ENCODE measurements around the gene EIPR1. TPM values are rescaled to one million over a fixed set of nuclear protein-coding genes. Genes with fewer than 3 reads are reported as not detected.

EIPR1 gene
- polyA plus RNA-seq, 1 donor (not counting 4 experiments of a cell fraction or from before 2014, with no cell fraction given): 44.3 TPM

DNA sequence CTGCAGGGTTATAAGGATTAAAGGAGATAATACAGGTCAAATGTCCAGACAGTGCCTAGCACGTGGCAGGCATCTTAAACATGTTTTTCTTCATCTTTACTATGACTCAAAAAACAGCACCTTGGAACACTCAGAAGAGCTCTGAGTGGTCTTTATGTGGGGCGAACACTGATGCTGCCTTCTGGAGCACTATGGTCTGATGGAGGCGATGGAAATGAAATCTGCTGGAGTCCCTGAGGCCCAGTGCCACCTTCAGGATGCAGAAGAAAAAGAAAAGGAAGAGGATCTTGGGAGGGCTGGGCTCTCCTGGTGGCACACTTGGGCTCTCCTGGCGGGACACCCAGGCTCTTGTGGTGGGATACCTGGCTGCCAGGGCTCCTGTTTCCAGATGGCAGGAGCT is 171.8 kb downstream of the EIPR1 start:
- H3K9me3 ChIP-seq (ENCODE audit: control insufficient read depth, low read depth, low read length): no peaks in the 10 kb centered on the region
- no peak for TF ChIP-seq EZH2 (IDR thresholded peaks at IDR 0.05; ENCODE audit: low read length)
- no peak for TF ChIP-seq CTCF (optimal IDR thresholded peaks at IDR 0.05 in 1 of 3, IDR thresholded peaks at IDR 0.05 in 1 of 3, conservative IDR thresholded peaks at IDR 0.05 in 1 of 3; ENCODE audit: extremely low read depth in 1 of 3, insufficient read depth in 2 of 3, low read length in 3 of 3)
- no peak overlapping the region for H3K9ac ChIP-seq (ENCODE audit: control insufficient read depth, extremely low read depth, insufficient read depth, low read length)
- no peak overlapping the region for H3K27ac ChIP-seq (ENCODE audit: control insufficient read depth, insufficient read depth, low read length)
- H4K20me1 ChIP-seq (ENCODE audit: control insufficient read depth, extremely low read depth, insufficient read depth, low read length): no peaks in the 10 kb centered on the region
- H3K9me1 ChIP-seq (ENCODE audit: control insufficient read depth, extremely low read depth, insufficient read depth, low read length): no peaks in the 10 kb centered on the region
- dilution Hi-C loops (cut with MboI; ENCODE audit: extremely low pct_ligation_motif_present, low sequenced_read_pairs): no loop called here
- H3K4me1 ChIP-seq (ENCODE audit: control insufficient read depth, extremely low read depth, insufficient read depth, low read length): no peaks in the 10 kb centered on the region
- no peak overlapping the region for H2AFZ ChIP-seq (ENCODE audit: control insufficient read depth, low read length)
- FAIRE-seq: no peak
- H3K79me2 ChIP-seq (ENCODE audit: control insufficient read depth, insufficient read depth, low read length): no peaks in the 10 kb centered on the region
- no peak for DNase-seq (ENCODE audit: low read depth, low spot score)
- H3K4me3 ChIP-seq (ENCODE audit: control insufficient read depth in 2 of 3, extremely low read depth in 1 of 3, insufficient read depth in 2 of 3, low read depth in 1 of 3, low read length in 3 of 3): no peak overlapping the region
- H3K4me2 ChIP-seq (ENCODE audit: control insufficient read depth, extremely low read depth, insufficient read depth, low read depth, low read length): no peak overlapping the region
- peaks cover 0 to 4% of the 10 kb centered on the region in 2 experiments for H3K36me3 ChIP-seq (ENCODE audit: control insufficient read depth in 2 of 2, extremely low read depth in 1 of 2, insufficient read depth in 2 of 2, low read length in 2 of 2)
- H3K27me3 ChIP-seq (ENCODE audit: control insufficient read depth, extremely low read depth, insufficient read depth, low read length): no peaks in the 10 kb centered on the region

DNA sequence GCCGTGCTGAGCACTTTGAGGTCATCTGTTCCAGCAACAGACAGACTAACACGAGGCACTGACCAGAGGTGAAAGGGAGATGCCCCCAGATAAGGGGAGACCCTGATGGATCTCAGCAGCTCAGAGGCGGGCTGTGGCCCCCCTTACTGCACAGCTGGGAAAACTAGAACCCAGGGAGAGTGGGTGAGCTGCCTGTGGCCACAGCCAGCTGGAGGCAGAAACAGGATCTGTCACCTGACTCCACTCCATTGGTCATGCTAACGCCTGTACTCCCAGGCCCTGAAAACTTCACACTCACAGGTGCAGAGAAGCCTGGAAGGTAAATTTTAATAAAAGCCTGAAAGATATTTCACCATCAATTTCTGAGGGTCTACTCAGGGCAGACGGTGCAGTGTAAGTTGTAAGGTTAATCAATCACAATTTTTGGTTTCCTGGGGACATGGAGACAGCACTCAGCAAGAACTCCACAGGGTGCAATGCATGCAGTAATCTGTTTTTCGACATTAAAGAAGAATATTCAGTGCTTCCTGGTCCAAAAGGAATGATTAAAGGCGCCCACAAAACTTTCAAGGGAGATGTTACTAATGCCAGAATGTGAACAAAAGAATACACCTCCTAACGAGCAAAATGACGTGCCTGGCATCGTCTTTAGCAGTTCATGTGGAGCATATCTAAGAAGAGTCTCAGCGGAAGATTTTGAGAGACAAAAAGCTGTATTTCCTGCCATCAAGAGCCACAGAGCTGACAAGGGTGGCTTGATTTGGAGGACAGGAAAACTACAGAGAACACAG is 173.4 kb downstream of the EIPR1 start:
- no peak for DNase-seq (ENCODE audit: low read depth, low spot score)
- peaks cover 0 to 4% of the 10 kb centered on the region in 2 experiments for H3K36me3 ChIP-seq (ENCODE audit: control insufficient read depth in 2 of 2, extremely low read depth in 1 of 2, insufficient read depth in 2 of 2, low read length in 2 of 2)
- no peak overlapping the region for H3K27ac ChIP-seq (ENCODE audit: control insufficient read depth, insufficient read depth, low read length)
- H3K9ac ChIP-seq (ENCODE audit: control insufficient read depth, extremely low read depth, insufficient read depth, low read length): no peak overlapping the region
- no peaks in the 10 kb centered on the region for H4K20me1 ChIP-seq (ENCODE audit: control insufficient read depth, extremely low read depth, insufficient read depth, low read length)
- H3K9me3 ChIP-seq (ENCODE audit: control insufficient read depth, low read depth, low read length): no peaks in the 10 kb centered on the region
- H3K4me3 ChIP-seq (ENCODE audit: control insufficient read depth in 2 of 3, extremely low read depth in 1 of 3, insufficient read depth in 2 of 3, low read depth in 1 of 3, low read length in 3 of 3): no peak overlapping the region
- H3K4me1 ChIP-seq (ENCODE audit: control insufficient read depth, extremely low read depth, insufficient read depth, low read length): no peaks in the 10 kb centered on the region
- H3K9me1 ChIP-seq (ENCODE audit: control insufficient read depth, extremely low read depth, insufficient read depth, low read length): no peaks in the 10 kb centered on the region
- H3K4me2 ChIP-seq (ENCODE audit: control insufficient read depth, extremely low read depth, insufficient read depth, low read depth, low read length): no peak overlapping the region
- no peak overlapping the region for H2AFZ ChIP-seq (ENCODE audit: control insufficient read depth, low read length)
- no peak for TF ChIP-seq EZH2 (IDR thresholded peaks at IDR 0.05; ENCODE audit: low read length)
- no peak for TF ChIP-seq CTCF (optimal IDR thresholded peaks at IDR 0.05 in 1 of 3, IDR thresholded peaks at IDR 0.05 in 1 of 3, conservative IDR thresholded peaks at IDR 0.05 in 1 of 3; ENCODE audit: extremely low read depth in 1 of 3, insufficient read depth in 2 of 3, low read length in 3 of 3)
- no peak for FAIRE-seq
- H3K27me3 ChIP-seq (ENCODE audit: control insufficient read depth, extremely low read depth, insufficient read depth, low read length): no peaks in the 10 kb centered on the region
- H3K79me2 ChIP-seq (ENCODE audit: control insufficient read depth, insufficient read depth, low read length): no peaks in the 10 kb centered on the region
- dilution Hi-C loops (cut with MboI; ENCODE audit: extremely low pct_ligation_motif_present, low sequenced_read_pairs): no loop called here
